SH-SY5Y (cell line): ENCODE measurements around the gene FXR1.

Experiments
- GATA2 ChIP-seq: IDR thresholded peaks from 2 replicates; pipeline ENCODE4 v1.6.1; 2011; ENCODE audit warnings: mild to moderate bottlenecking, low read depth, low read length
- GATA3 ChIP-seq: IDR thresholded peaks from 2 replicates; pipeline ENCODE4 v1.6.1; 2011; ENCODE audit warnings: low read depth, mild to moderate bottlenecking, low read length, moderate library complexity

FXR1 gene

DNA sequence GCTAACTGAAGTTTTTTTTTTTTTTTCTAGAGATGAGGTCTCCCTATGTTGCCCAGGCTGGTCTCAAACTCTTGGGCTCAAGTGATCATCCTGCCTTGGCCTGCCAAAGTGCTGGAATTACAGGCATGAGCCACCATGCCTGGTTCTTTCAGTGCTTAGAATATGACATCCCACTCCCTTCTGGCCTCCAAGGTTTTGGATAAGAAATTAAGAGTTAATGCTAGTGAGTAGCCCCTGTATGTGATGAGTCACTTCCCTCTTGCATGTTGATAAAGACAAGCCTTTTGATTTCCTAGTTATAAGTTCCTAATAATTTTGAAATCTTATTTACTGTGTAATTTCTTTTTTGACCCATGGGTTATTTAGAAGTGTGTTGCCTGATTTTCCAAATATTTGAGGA, 112.7 kb downstream of the FXR1 start:
- no peak for TF ChIP-seq GATA2
- no peak for TF ChIP-seq GATA3

DNA sequence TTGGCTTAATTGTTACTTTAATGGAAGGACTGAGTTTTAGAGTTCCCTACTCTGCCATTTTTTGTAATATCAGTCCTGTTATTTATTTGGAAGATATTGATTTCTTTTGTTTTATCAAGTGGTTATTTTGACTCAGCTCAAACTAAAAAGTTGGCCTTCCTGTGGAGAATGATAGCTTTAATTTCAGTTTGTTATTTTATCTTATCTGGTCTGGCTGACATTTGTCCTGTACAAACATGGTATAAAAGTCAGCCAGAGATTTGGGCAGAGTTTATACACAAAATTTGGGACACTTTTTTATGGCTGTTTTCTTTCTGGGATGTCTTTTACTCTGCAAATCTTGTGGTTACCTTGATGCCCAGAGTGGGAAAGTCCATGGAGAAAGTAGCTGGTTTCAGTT, 118.5 kb downstream of the FXR1 start:
- TF ChIP-seq GATA2 (no peak), GATA3 (no peak)
